Measurements from ENCODE around the gene GRM4. TPM values are rescaled to one million over a fixed set of nuclear protein-coding genes. Genes with fewer than 3 reads are reported as not detected.

Gene GRM4
- total and polyA plus RNA-seq, 2 experiments from 2014 or later, result 0.10 to 0.22 TPM

- H3K4me2 ChIP-seq (ENCODE audit: unreplicated experiment), result no peak overlapping the region
- H3K27me3 ChIP-seq (replicated peaks; ENCODE audit: insufficient read depth), result no peaks in the 10 kb centered on the region; the same call in none of the 2 replicates
- no peak overlapping the region for H3K9ac ChIP-seq
- TF ChIP-seq EZH2 (IDR thresholded peaks at IDR 0.05; ENCODE audit: insufficient read depth, poor library complexity, severe bottlenecking), result no peak
- TF ChIP-seq EZH2phosphoT487 (IDR thresholded peaks at IDR 0.05; ENCODE audit: insufficient read depth, low read depth), result no peak
- 60 to 69% methylated on average over 8 of the region's 8 CpGs for WGBS, 2 experiments (ENCODE audit: low coverage in 1 of 2, low lambda C conversion rate in 2 of 2, missing lambda C conversion rate in 2 of 2)
- H3K9me3 ChIP-seq (ENCODE audit: low read depth), result no peaks in the 10 kb centered on the region
- no peak overlapping the region for H3K27ac ChIP-seq
- no peaks in the 10 kb centered on the region for H3F3A ChIP-seq (ENCODE audit: insufficient read depth)
- H3K36me3 ChIP-seq (ENCODE audit: low read depth), result no peaks in the 10 kb centered on the region
- H3K79me2 ChIP-seq (ENCODE audit: insufficient read depth), result no peaks in the 10 kb centered on the region
- H2AFZ ChIP-seq, result no peak overlapping the region
- H3K9me2 ChIP-seq (ENCODE audit: insufficient read depth), result no peaks in the 10 kb centered on the region
- DNase-seq, result no peak
- H3K4me1 ChIP-seq (ENCODE audit: insufficient read depth), result 0 out of 2 replicates have a peak, but pooled peaks cover 5% of the 10 kb centered on the region
- H4K20me1 ChIP-seq (ENCODE audit: insufficient read depth), result no peaks in the 10 kb centered on the region
- H3K4me3 ChIP-seq, result no peak overlapping the region
- in situ Hi-C loops (cut with MboI), result no loop called here
Observed at GRCh38 chr6:34052071-34052825, 93.6 kb downstream of the GRM4 start.

DNA sequence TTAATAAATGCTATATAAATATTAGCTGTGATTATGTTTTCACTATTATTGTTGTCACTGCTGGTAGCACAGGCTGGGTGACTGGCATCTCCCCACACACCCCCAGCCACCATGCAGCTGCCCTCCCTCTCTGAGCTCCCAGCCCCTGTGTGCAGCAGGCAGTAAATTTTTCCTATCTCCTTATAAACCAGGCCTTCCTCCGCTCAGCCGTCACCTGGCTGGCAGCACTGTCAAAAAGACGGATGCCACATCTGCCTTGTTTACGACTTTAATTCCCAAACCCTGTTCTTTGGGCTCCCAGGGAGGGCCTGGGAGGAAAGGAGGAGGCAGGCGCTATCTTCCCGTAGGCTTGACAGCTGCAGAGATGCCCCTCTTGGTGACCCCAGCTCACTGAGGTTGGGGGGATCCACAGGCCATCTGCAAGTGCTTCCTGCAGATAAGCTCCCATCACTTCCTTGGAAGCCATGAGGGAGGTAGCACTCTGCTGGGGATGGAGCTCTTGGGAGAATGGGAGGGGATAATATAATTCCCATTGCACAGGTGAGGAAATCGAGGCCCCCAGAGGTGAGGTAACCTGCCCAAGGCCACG, 94.5 kb downstream of the GRM4 start:
- H3F3A ChIP-seq (ENCODE audit: insufficient read depth), result no peaks in the 10 kb centered on the region
- no peak overlapping the region for H3K4me2 ChIP-seq (ENCODE audit: unreplicated experiment)
- no peaks in the 10 kb centered on the region for H3K9me2 ChIP-seq (ENCODE audit: insufficient read depth)
- no peaks in the 10 kb centered on the region for H3K79me2 ChIP-seq (ENCODE audit: insufficient read depth)
- TF ChIP-seq EZH2phosphoT487 (IDR thresholded peaks at IDR 0.05; ENCODE audit: insufficient read depth, low read depth) (no peak), EZH2 (IDR thresholded peaks at IDR 0.05; ENCODE audit: insufficient read depth, poor library complexity, severe bottlenecking) (no peak)
- H3K9ac ChIP-seq, result no peak overlapping the region
- peaks cover 3% of the 10 kb centered on the region for H3K27me3 ChIP-seq (replicated peaks; ENCODE audit: insufficient read depth)
- H3K4me3 ChIP-seq, result no peak overlapping the region
- H3K36me3 ChIP-seq (ENCODE audit: low read depth), result no peaks in the 10 kb centered on the region
- H3K27ac ChIP-seq, result no peak overlapping the region
- DNase-seq, result no peak
- WGBS, 2 experiments (ENCODE audit: low coverage in 1 of 2, low lambda C conversion rate in 2 of 2, missing lambda C conversion rate in 2 of 2), result 51 to 61% methylated on average over 8 of the region's 8 CpGs
- H2AFZ ChIP-seq, result no peak overlapping the region
- in situ Hi-C loops (cut with MboI), result no loop called here
- 0 out of 2 replicates have a peak, but pooled peaks cover 3% of the 10 kb centered on the region for H3K4me1 ChIP-seq (ENCODE audit: insufficient read depth)
- no peaks in the 10 kb centered on the region for H4K20me1 ChIP-seq (ENCODE audit: insufficient read depth)
- no peaks in the 10 kb centered on the region for H3K9me3 ChIP-seq (ENCODE audit: low read depth)

DNA sequence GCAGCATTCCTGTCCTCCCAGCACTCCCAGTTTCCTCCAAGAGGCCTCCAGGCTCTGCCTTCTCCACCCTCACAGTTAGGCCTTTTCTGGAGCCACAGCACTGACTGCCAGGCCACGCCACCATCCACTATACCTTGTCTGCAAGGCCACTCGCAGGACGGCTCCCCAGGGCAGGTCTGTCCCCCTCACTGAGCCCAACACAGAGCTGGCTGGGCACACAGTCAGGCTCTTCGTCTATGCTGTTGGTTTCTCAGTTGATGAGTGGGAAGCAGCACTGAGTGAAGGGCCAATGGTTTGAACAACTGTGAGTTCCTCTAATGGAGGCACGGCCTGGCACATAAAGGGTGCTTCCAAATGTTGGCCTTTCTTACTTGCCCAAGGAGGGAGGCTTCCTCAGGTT, 95.2 kb downstream of the GRM4 start:
- Histone ChIP-seq H4K20me1 (ENCODE audit: insufficient read depth) (no peaks in the 10 kb centered on the region), H3K9me3 (ENCODE audit: low read depth) (no peaks in the 10 kb centered on the region), H3F3A (ENCODE audit: insufficient read depth) (no peaks in the 10 kb centered on the region), H3K27me3 (replicated peaks; ENCODE audit: insufficient read depth) (peaks cover 11% of the 10 kb centered on the region), H3K9me2 (ENCODE audit: insufficient read depth) (no peaks in the 10 kb centered on the region), H2AFZ (no peak overlapping the region), H3K4me1 (ENCODE audit: insufficient read depth) (no peaks in the 10 kb centered on the region), H3K4me2 (ENCODE audit: unreplicated experiment) (no peak overlapping the region), H3K9ac (no peak overlapping the region), H3K4me3 (no peak overlapping the region), H3K27ac (no peak overlapping the region), H3K36me3 (ENCODE audit: low read depth) (no peaks in the 10 kb centered on the region), H3K79me2 (ENCODE audit: insufficient read depth) (no peaks in the 10 kb centered on the region)
- TF ChIP-seq EZH2phosphoT487 (IDR thresholded peaks at IDR 0.05; ENCODE audit: insufficient read depth, low read depth), result no peak
- TF ChIP-seq EZH2 (IDR thresholded peaks at IDR 0.05; ENCODE audit: insufficient read depth, poor library complexity, severe bottlenecking), result no peak
- in situ Hi-C loops (cut with MboI), result no loop called here
- WGBS, 2 experiments (ENCODE audit: low coverage in 1 of 2, low lambda C conversion rate in 2 of 2, missing lambda C conversion rate in 2 of 2), result 73 to 78% methylated on average over 5 of the region's 5 CpGs
- DNase-seq, result no peak

- peaks cover 14% of the 10 kb centered on the region for H3K27me3 ChIP-seq (replicated peaks; ENCODE audit: insufficient read depth)
- H3K9ac ChIP-seq, result no peak overlapping the region
- no peaks in the 10 kb centered on the region for H3K36me3 ChIP-seq (ENCODE audit: low read depth)
- no peaks in the 10 kb centered on the region for H4K20me1 ChIP-seq (ENCODE audit: insufficient read depth)
- WGBS, 2 experiments (ENCODE audit: low coverage in 1 of 2, low lambda C conversion rate in 2 of 2, missing lambda C conversion rate in 2 of 2), result 60 to 63% methylated on average over 13 to 15 of the region's 15 CpGs
- H3K27ac ChIP-seq, result no peak overlapping the region
- no peaks in the 10 kb centered on the region for H3F3A ChIP-seq (ENCODE audit: insufficient read depth)
- no peak overlapping the region for H3K4me3 ChIP-seq
- TF ChIP-seq EZH2 (IDR thresholded peaks at IDR 0.05; ENCODE audit: insufficient read depth, poor library complexity, severe bottlenecking) (no peak), EZH2phosphoT487 (IDR thresholded peaks at IDR 0.05; ENCODE audit: insufficient read depth, low read depth) (no peak)
- no peaks in the 10 kb centered on the region for H3K79me2 ChIP-seq (ENCODE audit: insufficient read depth)
- in situ Hi-C loops (cut with MboI), result loop anchor here (25.0 kb wide), 1 partner anchor 462 kb away; the partner anchor contains the start of gene BAK1
- no peak overlapping the region for H2AFZ ChIP-seq
- no peaks in the 10 kb centered on the region for H3K9me2 ChIP-seq (ENCODE audit: insufficient read depth)
- no peak overlapping the region for H3K4me2 ChIP-seq (ENCODE audit: unreplicated experiment)
- DNase-seq, result no peak
- no peaks in the 10 kb centered on the region for H3K4me1 ChIP-seq (ENCODE audit: insufficient read depth)
- no peaks in the 10 kb centered on the region for H3K9me3 ChIP-seq (ENCODE audit: low read depth)
Observed at GRCh38 chr6:34049395-34050342, 96.2 kb downstream of the GRM4 start.
